T-cell (primary cell): ENCODE measurements around the gene ZSCAN4. TPM values are rescaled to one million over a fixed set of nuclear protein-coding genes. Genes with fewer than 3 reads are reported as not detected.

Source experiments
- ATAC-seq, 4 experiments: fragments of 200-7000 bp in 3 of 4; fragments of 150-1000 bp in 1 of 4; cut with Tn5 transposase; replicated peaks in 1 of 4; 1 replicate in 3 of 4; 2 replicates in 1 of 4; pipeline ENCODE4 v1.10.0; 2021; ENCODE audit warnings: moderate library complexity in 3 of 4, mild to moderate bottlenecking in 2 of 4, moderate number of reproducible peaks in 1 of 4
- CTCF ChIA-PET, 2 donors: fragments of 300-600 bp; sonication (Branson Sonifier 250); formaldehyde crosslinking; loops; one replicate each; lab custom pipeline; 2022; ENCODE audit warnings: antibody characterized with exemption in 2 of 2; lab: Charles Lee
- POLR2A ChIA-PET, 2 donors: fragments of 300-600 bp; sonication (Branson Sonifier 250); formaldehyde crosslinking; loops; one replicate each; lab custom pipeline; 2022; ENCODE audit warnings: antibody characterized with exemption in 2 of 2; lab: Charles Lee
- DNase-seq, 35 experiments: peaks; one replicate each; pipeline versions ENCODE4 v3.0.0 to v3.0.0-alpha.2; 2013 to 2023
- H3K27ac ChIP-seq: one replicate; pipeline ENCODE4 v1.5.1; 2013; ENCODE audit warnings: low read length
- H3K27me3 ChIP-seq, 2 experiments: replicated peaks in 1 of 2; 1 replicate in 1 of 2; 2 replicates in 1 of 2; pipeline versions ENCODE4 v1.6.1 to v1.7.0; 2013; ENCODE audit warnings: low read length in 1 of 2, mixed read lengths in 1 of 2; ENCODE audit not compliant: control insufficient read depth in 2 of 2, insufficient read depth in 2 of 2; ENCODE audit errors: extremely low read depth in 1 of 2
- H3K36me3 ChIP-seq, 2 donors: 1 replicate in 1 of 2; 2 replicates in 1 of 2; pipeline versions ENCODE4 v1.6.1 to v1.7.0; 2013; ENCODE audit warnings: low read length in 1 of 2; ENCODE audit not compliant: control insufficient read depth in 2 of 2, insufficient read depth in 1 of 2; ENCODE audit errors: extremely low read depth in 1 of 2
- H3K4me1 ChIP-seq, 2 experiments: 1 replicate in 1 of 2; 2 replicates in 1 of 2; pipeline versions ENCODE4 v1.6.1 to v1.7.0; 2013; ENCODE audit warnings: low read length in 2 of 2, mixed read lengths in 1 of 2; ENCODE audit not compliant: insufficient read depth in 2 of 2, control insufficient read depth in 1 of 2; ENCODE audit errors: extremely low read depth in 1 of 2
- H3K4me3 ChIP-seq, 2 donors: 1 replicate in 1 of 2; 2 replicates in 1 of 2; pipeline versions ENCODE4 v1.5.1 to v1.7.0; 2013; ENCODE audit warnings: mild to moderate bottlenecking in 2 of 2, low read length in 1 of 2, moderate library complexity in 1 of 2; ENCODE audit not compliant: control insufficient read depth in 1 of 2; ENCODE audit errors: extremely low read depth in 1 of 2
- H3K9me3 ChIP-seq: 2 replicates; pipeline ENCODE4 v1.7.0; 2013
- H3K27ac Mint-ChIP-seq, 2 donors: one replicate each; pipeline ENCODE4 v1.8.0; 2020 to 2021; ENCODE audit warnings: mild to moderate bottlenecking in 2 of 2, mixed read lengths in 2 of 2
- H3K27me3 Mint-ChIP-seq, 2 donors: one replicate each; pipeline ENCODE4 v1.8.0; 2021 to 2022; ENCODE audit warnings: mixed read lengths in 2 of 2
- H3K36me3 Mint-ChIP-seq: one replicate; pipeline ENCODE4 v1.8.0; 2021; ENCODE audit warnings: mixed read lengths
- H3K4me1 Mint-ChIP-seq, 3 donors: one replicate each; pipeline ENCODE4 v1.8.0; 2020 to 2022; ENCODE audit warnings: mixed read lengths in 3 of 3, mild to moderate bottlenecking in 1 of 3
- H3K4me3 Mint-ChIP-seq, 3 donors: one replicate each; pipeline ENCODE4 v1.8.0; 2020 to 2022; ENCODE audit warnings: mild to moderate bottlenecking in 3 of 3, mixed read lengths in 3 of 3, moderate library complexity in 3 of 3
- H3K9me3 Mint-ChIP-seq, 3 donors: one replicate each; pipeline ENCODE4 v1.8.0; 2020 to 2022; ENCODE audit warnings: mixed read lengths in 3 of 3
- WGBS: methylation state at CpG from one replicate; pipeline ENCODE4 v1.1.5; 2013; ENCODE audit warnings: missing lambda C conversion rate; ENCODE audit not compliant: insufficient coverage; 5-methylcytosine and 5-hydroxymethylcytosine counted together
- total RNA-seq, 35 experiments: library from RNA in 6 of 35; stranded (reverse) in 6 of 35; fragments of 120-200 nt in 1 of 35; gene quantifications; one replicate each; pipeline versions ENCODE4 v1.2.1 to v1.2.4 and lab custom pipeline; 2013 to 2026

ZSCAN4 gene
- total RNA-seq, 5 donors from 2014 or later (not counting 1 experiment from before 2014, with no cell fraction given): not detected

- CTCF ChIA-PET: no interaction called here
Measured at GRCh38 chr19:57653689-57654088, 15.0 kb upstream of the ZSCAN4 start.

GRCh38 chr19:57655443-57655842, 13.3 kb upstream of the ZSCAN4 start:
- peaks cover 26% of the 10 kb centered on the region for H3K36me3 Mint-ChIP-seq
- Histone ChIP-seq H3K4me1 (peaks cover 2 to 4% of the 10 kb centered on the region in 2 experiments), H3K27ac (no peak overlapping the region), H3K36me3 (no peaks in the 10 kb centered on the region), H3K27me3 (peaks cover 0 to 7% of the 10 kb centered on the region in 2 experiments), H3K9me3 (no peaks in the 10 kb centered on the region), H3K4me3 (no peak overlapping the region)
- WGBS: 90% methylated on average over 1 of the region's 1 CpG
- H3K4me1 Mint-ChIP-seq: peaks cover 4 to 9% (median 8%) of the 10 kb centered on the region in 3 donors
- DNase-seq (no peak), ATAC-seq (no peak)
- H3K9me3 Mint-ChIP-seq: peaks cover 44 to 54% (median 48%) of the 10 kb centered on the region in 3 donors
- H3K4me3 Mint-ChIP-seq: no peak overlapping the region
- ChIA-PET POLR2A (no interaction called here), CTCF (no interaction called here)
- peaks cover 36 to 39% of the 10 kb centered on the region in 2 donors for H3K27me3 Mint-ChIP-seq
- no peak overlapping the region for H3K27ac Mint-ChIP-seq

More at GRCh38 chr19:57653689-57654088, 15.0 kb upstream of the ZSCAN4 start:
- Histone ChIP-seq H3K36me3 (no peaks in the 10 kb centered on the region), H3K27ac (no peak overlapping the region), H3K9me3 (no peaks in the 10 kb centered on the region), H3K4me1 (peaks cover 2 to 4% of the 10 kb centered on the region in 2 experiments), H3K4me3 (no peak overlapping the region), H3K27me3 (peaks cover 0 to 7% of the 10 kb centered on the region in 2 experiments)
- H3K27ac Mint-ChIP-seq: no peak overlapping the region
- WGBS: 75% methylated on average over 1 of the region's 2 CpGs
- peaks cover 4 to 9% (median 8%) of the 10 kb centered on the region in 3 donors for H3K4me1 Mint-ChIP-seq
- H3K36me3 Mint-ChIP-seq: peaks cover 26% of the 10 kb centered on the region
- no peak for DNase-seq
- ATAC-seq: no peak
- H3K9me3 Mint-ChIP-seq: peaks cover 41 to 59% (median 53%) of the 10 kb centered on the region in 3 donors
- H3K27me3 Mint-ChIP-seq: peaks cover 24 to 33% of the 10 kb centered on the region in 2 donors
- POLR2A ChIA-PET: no interaction called here
- H3K4me3 Mint-ChIP-seq: no peak overlapping the region

- Mint-ChIP-seq H3K4me3 (no peak overlapping the region), H3K36me3 (peaks cover 26% of the 10 kb centered on the region), H3K27ac (no peak overlapping the region), H3K4me1 (peaks cover 3 to 7% (median 7%) of the 10 kb centered on the region in 3 donors), H3K9me3 (peaks cover 47 to 52% (median 48%) of the 10 kb centered on the region in 3 donors), H3K27me3 (peaks cover 44 to 45% of the 10 kb centered on the region in 2 donors)
- ChIA-PET CTCF (no interaction called here), POLR2A (no interaction called here)
- no CpG with 5 or more reads among the region's 1 CpG for WGBS
- Histone ChIP-seq H3K27ac (no peak overlapping the region), H3K27me3 (peaks cover 0 to 7% of the 10 kb centered on the region in 2 experiments), H3K4me1 (peaks cover 1 to 2% of the 10 kb centered on the region in 2 experiments), H3K9me3 (no peaks in the 10 kb centered on the region), H3K36me3 (no peaks in the 10 kb centered on the region), H3K4me3 (no peak overlapping the region)
- DNase-seq: no peak
- no peak for ATAC-seq
Measured at GRCh38 chr19:57656346-57656745, 12.4 kb upstream of the ZSCAN4 start.

GRCh38 chr19:57664269-57665127, 4.2 kb upstream of the ZSCAN4 start:
- Histone ChIP-seq H3K27ac (no peak overlapping the region), H3K4me1 (peaks cover 2 to 9% of the 10 kb centered on the region in 2 experiments), H3K4me3 (peak overlapping the region in 1 of 2 donors; percentile 58), H3K9me3 (no peaks in the 10 kb centered on the region), H3K27me3 (peaks cover 11 to 51% of the 10 kb centered on the region in 2 experiments), H3K36me3 (no peaks in the 10 kb centered on the region)
- WGBS: 6% methylated on average over 63 of the region's 64 CpGs
- peaks cover 40 to 52% of the 10 kb centered on the region in 2 donors for H3K27me3 Mint-ChIP-seq
- H3K4me1 Mint-ChIP-seq: peaks cover 8 to 10% (median 9%) of the 10 kb centered on the region in 3 donors
- ATAC-seq (peak; percentile 48 to 53 (median 52)), DNase-seq (peak in 2 of 35 experiments; percentile 4 to 18)
- POLR2A ChIA-PET: no interaction called here
- peaks cover 2 to 15% (median 3%) of the 10 kb centered on the region in 3 donors for H3K9me3 Mint-ChIP-seq
- no peak overlapping the region for H3K27ac Mint-ChIP-seq
- H3K4me3 Mint-ChIP-seq: peak overlapping the region; percentile 28 to 85 (median 62)
- CTCF ChIA-PET: interaction anchor here in 1 of 2 donors (1.3 kb wide), 1 partner anchor 17 kb away, joined by 3 read pairs; the partner anchor contains the start of gene ZNF551
- H3K36me3 Mint-ChIP-seq: no peaks in the 10 kb centered on the region

DNA sequence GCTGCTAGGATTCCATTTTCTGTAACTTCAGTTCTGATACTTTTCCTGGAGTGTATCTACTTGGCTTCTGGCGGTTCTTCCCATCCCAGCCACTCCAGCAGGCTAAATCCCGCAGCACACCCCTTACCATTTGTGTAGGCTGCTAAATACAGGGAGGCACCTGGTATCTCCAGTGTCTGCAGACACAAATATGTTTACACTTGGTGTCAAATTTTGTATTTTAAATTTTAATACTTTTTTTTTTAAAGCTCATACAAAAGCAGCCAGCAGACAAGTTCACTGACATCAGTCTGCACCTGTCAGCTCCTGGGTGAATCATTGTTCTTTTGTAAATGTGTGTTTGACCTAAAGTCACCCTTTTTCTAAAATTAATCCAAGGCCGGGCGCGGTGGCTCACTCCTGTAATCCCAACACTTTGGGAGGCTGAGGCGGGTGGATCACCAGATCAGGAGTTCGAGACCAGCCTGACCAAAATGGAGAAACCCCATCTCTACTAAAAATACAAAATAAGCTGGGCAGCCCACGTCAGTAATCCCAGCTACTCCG, 3.4 kb upstream of the ZSCAN4 start:
- no peak overlapping the region for H3K27ac ChIP-seq
- ATAC-seq: no peak
- no peak overlapping the region for H3K4me3 ChIP-seq
- no peaks in the 10 kb centered on the region for H3K36me3 Mint-ChIP-seq
- H3K27ac Mint-ChIP-seq: no peak overlapping the region
- no CpG with 5 or more reads among the region's 9 CpGs for WGBS
- H3K27me3 ChIP-seq: peaks cover 11 to 51% of the 10 kb centered on the region in 2 experiments
- peaks cover 2 to 9% of the 10 kb centered on the region in 2 experiments for H3K4me1 ChIP-seq
- no peaks in the 10 kb centered on the region for H3K36me3 ChIP-seq
- peaks cover 36 to 46% of the 10 kb centered on the region in 2 donors for H3K27me3 Mint-ChIP-seq
- no peaks in the 10 kb centered on the region for H3K9me3 ChIP-seq
- H3K9me3 Mint-ChIP-seq: peaks cover 0 to 11% (median 2%) of the 10 kb centered on the region in 3 donors
- POLR2A ChIA-PET: no interaction called here
- DNase-seq: no peak
- CTCF ChIA-PET: interaction anchor here in 1 of 2 donors (1.3 kb wide), 1 partner anchor 16 kb away, joined by 3 read pairs; the partner anchor contains the start of gene ZNF551
- H3K4me1 Mint-ChIP-seq: peaks cover 8 to 10% (median 9%) of the 10 kb centered on the region in 3 donors
- peak overlapping the region; percentile 13 to 85 (median 31) for H3K4me3 Mint-ChIP-seq

DNA sequence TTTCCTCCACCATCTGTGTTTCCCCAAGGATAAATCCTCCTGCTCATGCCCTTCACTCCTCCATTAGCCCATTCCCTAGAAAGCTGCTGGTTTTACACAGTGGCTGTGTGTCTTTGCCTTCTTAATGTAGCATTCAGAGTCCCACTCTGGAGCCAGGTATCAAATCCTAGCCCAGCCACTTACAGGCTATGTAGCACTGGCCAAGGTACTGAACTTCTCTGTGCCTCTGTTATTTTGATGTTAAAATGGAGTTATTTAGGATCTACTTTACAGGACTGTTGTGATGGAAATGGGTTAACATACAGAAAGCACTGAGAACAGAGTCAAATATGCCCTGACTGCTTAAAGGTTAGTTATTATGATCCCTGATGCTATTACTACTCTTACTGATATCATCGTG, 1.5 kb upstream of the ZSCAN4 start:
- Histone ChIP-seq H3K27ac (no peak overlapping the region), H3K9me3 (no peaks in the 10 kb centered on the region), H3K36me3 (no peaks in the 10 kb centered on the region), H3K4me1 (peaks cover 2 to 9% of the 10 kb centered on the region in 2 experiments), H3K4me3 (no peak overlapping the region), H3K27me3 (peaks cover 11 to 47% of the 10 kb centered on the region in 2 experiments)
- Mint-ChIP-seq H3K4me3 (no peak overlapping the region), H3K27ac (no peak overlapping the region), H3K4me1 (peaks cover 8 to 10% (median 9%) of the 10 kb centered on the region in 3 donors), H3K9me3 (peaks cover 2 to 12% (median 4%) of the 10 kb centered on the region in 3 donors), H3K36me3 (no peaks in the 10 kb centered on the region), H3K27me3 (peaks cover 32 to 49% of the 10 kb centered on the region in 2 donors)
- 100% methylated on average over 1 of the region's 1 CpG for WGBS
- ChIA-PET POLR2A (no interaction called here), CTCF (interaction anchor here in 1 of 2 donors (0.7 kb wide), 1 partner anchor 346 kb away, joined by 3 read pairs; no protein-coding TSS in a partner anchor)
- ATAC-seq (no peak), DNase-seq (no peak)
